PC-9 (cell line): ENCODE measurements around the gene UBE4B. TPM values are rescaled to one million over a fixed set of nuclear protein-coding genes. Genes with fewer than 3 reads are reported as not detected.
"Not testable (repeated sequence)": the region's sequence is repeated elsewhere in the genome, so short reads cannot be mapped to it uniquely, and the experiment has no call there.

Experiments used
- BruUV-seq: library from RNA; stranded (reverse); fragments of 400-500 nt; replicated peaks from 2 replicates; lab custom pipeline; 2021; lab: Mats Ljungman, UMichigan
- CTCF ChIA-PET: fragments of 300-600 bp; sonication (Branson Sonifier 250); formaldehyde crosslinking; loops from one replicate; lab custom pipeline; 2022; ENCODE audit warnings: antibody characterized with exemption; lab: Charles Lee
- POLR2A ChIA-PET: fragments of 300-600 bp; sonication (Branson Sonifier 250); formaldehyde crosslinking; loops from one replicate; lab custom pipeline; 2022; ENCODE audit warnings: antibody characterized with exemption; ENCODE audit not compliant: unreplicated experiment; lab: Charles Lee
- DNase-seq, 2 experiments: peaks; one replicate each; pipeline versions ENCODE4 v3.0.0 to v3.0.0-alpha.2; 2015 to 2022; ENCODE audit warnings: mixed read lengths in 1 of 2
- H2AFZ ChIP-seq: fragments of 200-600 bp; sonication (generic); 2 replicates; pipeline ENCODE4 v1.8.1; 2017; ENCODE audit warnings: antibody characterized with exemption
- H3F3A ChIP-seq: fragments of 200-600 bp; sonication (generic); 2 replicates; pipeline ENCODE4 v1.8.1; 2017; ENCODE audit warnings: antibody characterized with exemption, mild to moderate bottlenecking, low read depth; ENCODE audit not compliant: insufficient read depth
- H3K27ac ChIP-seq: fragments of 200-600 bp; sonication (generic); 2 replicates; pipeline ENCODE4 v1.6.1; 2016; ENCODE audit warnings: mixed run types
- H3K27me3 ChIP-seq: fragments of 200-600 bp; sonication (generic); 2 replicates; pipeline ENCODE4 v1.6.1; 2016; ENCODE audit warnings: low read depth, mixed run types; ENCODE audit not compliant: insufficient read depth
- H3K36me3 ChIP-seq: fragments of 200-600 bp; sonication (generic); 2 replicates; pipeline ENCODE4 v1.6.1; 2016; ENCODE audit warnings: low read depth, mixed run types
- H3K4me1 ChIP-seq: fragments of 200-600 bp; sonication (generic); replicated peaks from 2 replicates; pipeline ENCODE4 v1.6.1; 2016; ENCODE audit warnings: mixed run types; ENCODE audit not compliant: insufficient read depth
- H3K4me2 ChIP-seq: fragments of 200-600 bp; sonication (generic); 2 replicates; pipeline ENCODE4 v1.6.1; 2017; ENCODE audit warnings: mixed run types
- H3K4me3 ChIP-seq: fragments of 200-600 bp; sonication (generic); 2 replicates; pipeline ENCODE4 v1.6.1; 2016; ENCODE audit warnings: mixed run types
- H3K79me2 ChIP-seq: fragments of 200-600 bp; sonication (generic); 2 replicates; pipeline ENCODE4 v1.6.1; 2017; ENCODE audit warnings: low read depth, mixed run types
- H3K9me2 ChIP-seq: fragments of 200-600 bp; sonication (generic); 2 replicates; pipeline ENCODE4 v1.8.1; 2017; ENCODE audit warnings: mild to moderate bottlenecking; ENCODE audit not compliant: insufficient read depth
- H3K9me3 ChIP-seq: fragments of 200-600 bp; sonication (generic); 2 replicates; pipeline ENCODE4 v1.8.1; 2016; ENCODE audit warnings: low read depth; ENCODE audit not compliant: insufficient read depth
- H4K20me1 ChIP-seq: fragments of 200-600 bp; sonication (generic); 2 replicates; pipeline ENCODE4 v1.8.1; 2017; ENCODE audit not compliant: insufficient read depth
- CTCF ChIP-seq: fragments of 200-600 bp; sonication (generic); conservative IDR thresholded peaks from 2 replicates; pipeline ENCODE4 v1.6.1; 2017; ENCODE audit warnings: mixed run types, antibody characterized with exemption, mild to moderate bottlenecking, moderate library complexity
- EZH2 ChIP-seq: fragments of 200-600 bp; sonication (generic); IDR thresholded peaks from 2 replicates; pipeline ENCODE4 v1.8.0; 2017; ENCODE audit warnings: antibody characterized with exemption, low read depth
- intact Hi-C: fragments of 100-400 bp; cut with micrococcal nuclease; formaldehyde crosslinking; loops from one replicate; pipeline ENCODE4 v1.10.0; 2022; ENCODE audit not compliant: unreplicated experiment
- total RNA-seq: library from RNA; stranded (reverse); gene quantifications from 2 replicates; pipeline ENCODE4 v1.2.3, GENCODE V29; 2021

The UBE4B gene
- total RNA-seq, 1 experiment from 2014 or later = 59.1 TPM

GRCh38 chr1:10105484-10105883 lies 72.7 kb downstream of the UBE4B start:
- TF ChIP-seq CTCF (no peak), EZH2 (no peak)
- H3K27ac ChIP-seq = no peak overlapping the region
- H3K4me1 ChIP-seq = peaks cover 23% of the 10 kb centered on the region
- H3F3A ChIP-seq = peaks cover 24% of the 10 kb centered on the region
- intact Hi-C loops = no loop called here
- H4K20me1 ChIP-seq = no peaks in the 10 kb centered on the region
- no peak overlapping the region for H2AFZ ChIP-seq
- no peaks in the 10 kb centered on the region for H3K9me3 ChIP-seq
- ChIA-PET CTCF (no interaction called here), POLR2A (no interaction called here)
- no peaks in the 10 kb centered on the region for H3K79me2 ChIP-seq
- no peak overlapping the region for H3K4me2 ChIP-seq
- H3K4me3 ChIP-seq = no peak overlapping the region
- H3K27me3 ChIP-seq = no peaks in the 10 kb centered on the region
- peaks cover 7% of the 10 kb centered on the region; the same call in 1 of the 2 replicates for H3K36me3 ChIP-seq
- no peak for DNase-seq
- no TSS peak for BruUV-seq
- no peaks in the 10 kb centered on the region; the same call in 1 of the 2 replicates for H3K9me2 ChIP-seq

- intact Hi-C loops = no loop called here
- no peak for TF ChIP-seq CTCF
- no peak for TF ChIP-seq EZH2
Measured at GRCh38 chr1:10106241-10106640, 73.5 kb downstream of the UBE4B start.

GRCh38 chr1:10106756-10107475 lies 74.2 kb downstream of the UBE4B start:
- no TSS peak for BruUV-seq
- Histone ChIP-seq H3K36me3 (peaks cover 7% of the 10 kb centered on the region; the same call in 1 of the 2 replicates), H3K27me3 (no peaks in the 10 kb centered on the region), H2AFZ (no peak overlapping the region), H3K4me1 (peaks cover 23% of the 10 kb centered on the region), H3F3A (peaks cover 24% of the 10 kb centered on the region), H3K79me2 (no peaks in the 10 kb centered on the region), H3K4me3 (no peak overlapping the region), H3K4me2 (peak overlapping the region; percentile 48), H3K9me3 (no peaks in the 10 kb centered on the region), H4K20me1 (no peaks in the 10 kb centered on the region), H3K27ac (peak overlapping the region; percentile 82), H3K9me2 (no peaks in the 10 kb centered on the region; the same call in 1 of the 2 replicates)
- CTCF ChIA-PET = no interaction called here
- TF ChIP-seq EZH2 = no peak
- TF ChIP-seq CTCF = no peak
- intact Hi-C loops = no loop called here
- POLR2A ChIA-PET = no interaction called here
- DNase-seq = no peak

More at GRCh38 chr1:10106241-10106640, 73.5 kb downstream of the UBE4B start:
- Histone ChIP-seq H3K4me2 (no peak overlapping the region), H3K4me3 (no peak overlapping the region), H3K27me3 (no peaks in the 10 kb centered on the region), H3F3A (peaks cover 24% of the 10 kb centered on the region), H3K79me2 (no peaks in the 10 kb centered on the region), H3K9me3 (no peaks in the 10 kb centered on the region), H3K27ac (no peak overlapping the region), H3K4me1 (peaks cover 23% of the 10 kb centered on the region), H3K9me2 (no peaks in the 10 kb centered on the region; the same call in 1 of the 2 replicates), H4K20me1 (no peaks in the 10 kb centered on the region), H3K36me3 (peaks cover 7% of the 10 kb centered on the region; the same call in 1 of the 2 replicates), H2AFZ (no peak overlapping the region)
- no peak for DNase-seq
- POLR2A ChIA-PET = no interaction called here
- CTCF ChIA-PET = no interaction called here
- BruUV-seq = no TSS peak

- CTCF ChIA-PET = interaction anchor here (0.7 kb wide), 1 partner anchor 400 kb away, joined by 3 read pairs; no protein-coding TSS in a partner anchor
- Histone ChIP-seq H3K4me1 (peaks cover 23% of the 10 kb centered on the region), H3K27ac (peak overlapping the region; percentile 82), H3F3A (peaks cover 24% of the 10 kb centered on the region), H3K4me2 (peak overlapping the region; percentile 48)
- intact Hi-C loops, H4K20me1 ChIP-seq, H3K79me2 ChIP-seq, H3K9me2 ChIP-seq, BruUV-seq, H3K36me3 ChIP-seq, POLR2A ChIA-PET, H3K9me3 ChIP-seq, H3K27me3 ChIP-seq, H2AFZ ChIP-seq, DNase-seq, H3K4me3 ChIP-seq: not testable (repeated sequence)
Measured at GRCh38 chr1:10107476-10107847, 74.7 kb downstream of the UBE4B start.
